GM23338 (cell line): ENCODE results near the gene ARHGEF2. TPM values are rescaled to one million over a fixed set of nuclear protein-coding genes. Genes with fewer than 3 reads are reported as not detected.

Experiments used
- ATAC-seq: fragments of 200-7000 bp; cut with Tn5 transposase; 3 replicates; pipeline ENCODE4 v1.9.1; 2020
- DNase-seq: peaks from one replicate; pipeline ENCODE4 v3.0.0-alpha.2; 2015; ENCODE audit warnings: low spot score
- H2AFZ ChIP-seq: fragments of 200-600 bp; sonication (generic); 2 replicates; pipeline ENCODE4 v1.8.0; 2016; ENCODE audit warnings: antibody characterized with exemption, mild to moderate bottlenecking, moderate library complexity
- H3F3A ChIP-seq: fragments of 200-600 bp; sonication (generic); replicated peaks from 2 replicates; pipeline ENCODE4 v1.8.0; 2017; ENCODE audit warnings: antibody characterized with exemption, mixed run types, low read depth
- H3K27ac ChIP-seq: fragments of 200-600 bp; sonication (generic); 2 replicates; pipeline ENCODE4 v1.6.1; 2016; ENCODE audit warnings: low read depth
- H3K27me3 ChIP-seq: fragments of 200-600 bp; sonication (generic); 2 replicates; pipeline ENCODE4 v1.8.0; 2016; ENCODE audit warnings: mild to moderate bottlenecking, mixed run types, moderate library complexity; ENCODE audit not compliant: insufficient read depth
- H3K36me3 ChIP-seq: fragments of 200-600 bp; sonication (generic); 2 replicates; pipeline ENCODE4 v1.8.0; 2016; ENCODE audit warnings: mild to moderate bottlenecking; ENCODE audit not compliant: insufficient read depth
- H3K4me1 ChIP-seq: fragments of 200-600 bp; sonication (generic); 2 replicates; pipeline ENCODE4 v1.8.0; 2016; ENCODE audit warnings: mild to moderate bottlenecking, moderate library complexity; ENCODE audit not compliant: insufficient read depth
- H3K4me2 ChIP-seq: fragments of 200-600 bp; sonication (generic); 2 replicates; pipeline ENCODE4 v1.7.1; 2017; ENCODE audit warnings: mixed run types
- H3K4me3 ChIP-seq: fragments of 200-600 bp; sonication (generic); 2 replicates; pipeline ENCODE4 v1.6.1; 2016; ENCODE audit warnings: mixed run types
- H3K79me2 ChIP-seq: fragments of 200-600 bp; sonication (generic); replicated peaks from 2 replicates; pipeline ENCODE4 v1.8.0; 2017; ENCODE audit warnings: mild to moderate bottlenecking; ENCODE audit not compliant: insufficient read depth
- H3K9me2 ChIP-seq: fragments of 200-600 bp; sonication (generic); 2 replicates; pipeline ENCODE4 v1.8.0; 2017; ENCODE audit not compliant: insufficient read depth
- H4K20me1 ChIP-seq: fragments of 200-600 bp; sonication (generic); replicated peaks from 2 replicates; pipeline ENCODE4 v1.8.0; 2017; ENCODE audit warnings: mild to moderate bottlenecking; ENCODE audit not compliant: insufficient read depth
- H3K27ac Mint-ChIP-seq: 2 replicates; pipeline ENCODE4 v1.8.0; 2020; ENCODE audit warnings: inconsistent platforms, mild to moderate bottlenecking, moderate library complexity, mixed read lengths
- H3K27me3 Mint-ChIP-seq: 3 replicates; pipeline ENCODE4 v1.8.0; 2022; ENCODE audit warnings: low read depth, mild to moderate bottlenecking, moderate library complexity, mixed read lengths, inconsistent platforms; ENCODE audit not compliant: insufficient read depth, poor library complexity
- H3K36me3 Mint-ChIP-seq: 3 replicates; pipeline ENCODE4 v1.8.0; 2021; ENCODE audit warnings: low read depth, mild to moderate bottlenecking, inconsistent platforms, moderate library complexity, mixed read lengths
- H3K4me1 Mint-ChIP-seq: 3 replicates; pipeline ENCODE4 v1.8.0; 2020; ENCODE audit warnings: mild to moderate bottlenecking, inconsistent platforms, mixed read lengths
- H3K4me3 Mint-ChIP-seq: 3 replicates; pipeline ENCODE4 v1.8.0; 2021; ENCODE audit warnings: moderate library complexity, mild to moderate bottlenecking, inconsistent platforms, mixed read lengths
- H3K9me3 Mint-ChIP-seq: 3 replicates; pipeline ENCODE4 v1.8.0; 2020; ENCODE audit warnings: moderate library complexity, mild to moderate bottlenecking, inconsistent platforms, mixed read lengths
- CREB1 ChIP-seq: fragments of 250-450 bp; sonication (Bioruptor Pico); IDR thresholded peaks from 2 replicates; pipeline ENCODE4 v1.5.0; 2020; ENCODE audit warnings: low read depth, mild to moderate bottlenecking, moderate library complexity
- EZH2 ChIP-seq: fragments of 200-600 bp; sonication (generic); IDR thresholded peaks from one replicate; pipeline ENCODE4 v1.8.0; 2017; ENCODE audit warnings: antibody characterized with exemption, mild to moderate bottlenecking, low read depth; ENCODE audit not compliant: unreplicated experiment
- EZH2phosphoT487 ChIP-seq: fragments of 200-600 bp; sonication (generic); IDR thresholded peaks from one replicate; pipeline ENCODE4 v1.8.1; 2018; ENCODE audit warnings: antibody characterized with exemption; ENCODE audit not compliant: unreplicated experiment
- JUNB ChIP-seq: IDR thresholded peaks from one replicate; pipeline ENCODE4 v1.6.1; 2016; ENCODE audit warnings: antibody characterized with exemption; ENCODE audit not compliant: unreplicated experiment
- NANOG ChIP-seq: IDR thresholded peaks from 2 replicates; pipeline ENCODE4 v1.6.1; 2016; ENCODE audit warnings: antibody characterized with exemption, borderline replicate concordance
- POLR2AphosphoS5 ChIP-seq: IDR thresholded peaks from 2 replicates; pipeline ENCODE4 v1.6.1; 2016; ENCODE audit warnings: antibody characterized with exemption, low read depth
- STAT1 ChIP-seq: IDR thresholded peaks from one replicate; pipeline ENCODE4 v1.6.1; 2016; ENCODE audit warnings: antibody characterized with exemption; ENCODE audit not compliant: unreplicated experiment
- ZNF114 ChIP-seq: fragments of 250-450 bp; sonication (Bioruptor Pico); IDR thresholded peaks from 2 replicates; pipeline ENCODE4 v1.5.0; 2020; ENCODE audit warnings: mild to moderate bottlenecking, moderate library complexity
- ZNF331 ChIP-seq: fragments of 250-450 bp; sonication (Bioruptor Pico); IDR thresholded peaks from 2 replicates; pipeline ENCODE4 v1.5.0; 2020; ENCODE audit warnings: low read depth, mild to moderate bottlenecking, moderate library complexity
- polyA plus RNA-seq: library from polyadenylated mRNA; unstranded; fragments of >200 nt; fragmentation: Nextera tagmentation; extraction: Ambion mirVana; gene quantifications from 2 replicates; pipeline ENCODE4 v1.2.1, GENCODE V29; 2016
- total RNA-seq: library from RNA; depleted of rRNA; stranded (reverse); fragments of >200 nt; shearing (Covaris generic); gene quantifications from 2 replicates; pipeline ENCODE4 v1.2.3, GENCODE V29; 2014
- TF ChIP-seq, protein P1 (sequence below): IDR thresholded peaks from one replicate; pipeline ENCODE4 v1.6.1; 2018; ENCODE audit warnings: antibody characterized with exemption; ENCODE audit not compliant: unreplicated experiment
- TF ChIP-seq, protein P2 (sequence below): fragments of 250-450 bp; sonication (Bioruptor Pico); IDR thresholded peaks from 2 replicates; pipeline ENCODE4 v1.5.0; 2020; ENCODE audit warnings: mild to moderate bottlenecking, moderate library complexity
- TF ChIP-seq, protein P3 (sequence below): IDR thresholded peaks from 2 replicates; pipeline ENCODE4 v1.6.1; 2016; ENCODE audit warnings: antibody characterized with exemption
- TF ChIP-seq, protein P4 (sequence below), 2 experiments: fragments of 200-600 bp in 1 of 2; sonication (generic) in 1 of 2; conservative IDR thresholded peaks; 2 replicates each; pipeline versions ENCODE4 v1.5.1 to v1.6.1; 2016 to 2017; ENCODE audit warnings: antibody characterized with exemption in 2 of 2, low read depth in 2 of 2, mild to moderate bottlenecking in 2 of 2, moderate library complexity in 1 of 2

The ARHGEF2 gene
- total and polyA plus RNA-seq, 2 experiments from 2014 or later, result 23.0 to 87.6 TPM

DNA sequence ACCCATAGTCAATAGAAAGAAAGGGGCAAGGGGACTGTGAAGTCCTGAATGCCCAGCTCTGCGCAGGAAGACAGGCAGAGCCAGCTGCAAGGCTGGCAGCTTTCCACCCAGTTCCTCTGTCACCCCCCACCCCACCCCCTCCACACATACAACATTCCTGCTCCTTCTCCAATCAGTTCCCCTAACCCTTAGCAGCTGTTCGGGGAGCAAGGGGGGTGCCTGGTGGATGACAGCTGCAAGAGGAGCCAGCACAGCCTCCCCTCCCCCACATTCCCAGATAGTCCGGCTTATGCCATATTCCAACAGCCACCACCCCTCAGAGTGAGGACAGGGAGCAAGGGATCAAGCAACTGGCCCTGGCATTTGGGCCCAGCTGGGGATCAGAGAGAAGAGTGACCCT, 9.7 kb downstream of the ARHGEF2 start (continued):
- TF ChIP-seq JUNB, result no peak
- TF ChIP-seq ZNF114, result no peak
- no peak for TF ChIP-seq STAT1
- no peak for TF ChIP-seq CREB1 (CRISPR knock-in tag)

DNA sequence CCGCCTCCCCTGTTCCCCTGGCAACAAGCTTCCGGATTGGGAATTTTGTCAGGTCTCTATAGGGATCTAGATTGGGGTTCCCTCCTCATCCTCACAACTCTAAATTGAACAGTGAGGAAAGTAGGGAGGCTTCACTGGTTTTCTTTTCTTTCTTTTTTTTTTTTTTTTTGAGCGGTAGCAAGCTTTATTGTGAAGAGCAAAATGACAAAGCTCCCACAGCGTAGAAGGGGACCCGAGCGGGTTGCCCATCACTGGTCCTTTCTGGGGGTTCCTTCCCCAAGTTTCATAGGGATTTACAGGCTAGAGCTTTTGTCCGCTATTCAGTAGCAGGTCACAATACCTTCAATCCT, 10.3 kb downstream of the ARHGEF2 start:
- Histone ChIP-seq H3F3A (0 out of 2 replicates have a peak, but pooled peaks cover 7% of the 10 kb centered on the region), H3K4me3 (peak overlapping the region; percentile 41), H4K20me1 (peaks cover 39% of the 10 kb centered on the region), H3K27ac (peak overlapping the region; percentile 78), H3K4me1 (peaks cover 47% of the 10 kb centered on the region), H2AFZ (no peak overlapping the region), H3K36me3 (peaks cover 11% of the 10 kb centered on the region), H3K27me3 (no peaks in the 10 kb centered on the region), H3K4me2 (peak overlapping the region; percentile 75), H3K79me2 (peaks cover 53% of the 10 kb centered on the region), H3K9me2 (no peaks in the 10 kb centered on the region)
- ATAC-seq (no peak), DNase-seq (peak; percentile 47)
- peaks cover 61% of the 10 kb centered on the region for H3K36me3 Mint-ChIP-seq
- H3K9me3 Mint-ChIP-seq, result no peaks in the 10 kb centered on the region
- H3K27me3 Mint-ChIP-seq, result peaks cover 11% of the 10 kb centered on the region
- peaks cover 65% of the 10 kb centered on the region for H3K4me1 Mint-ChIP-seq
- no peak for TF ChIP-seq ZNF331 (CRISPR knock-in tag)
- TF ChIP-seq, protein P1, sequence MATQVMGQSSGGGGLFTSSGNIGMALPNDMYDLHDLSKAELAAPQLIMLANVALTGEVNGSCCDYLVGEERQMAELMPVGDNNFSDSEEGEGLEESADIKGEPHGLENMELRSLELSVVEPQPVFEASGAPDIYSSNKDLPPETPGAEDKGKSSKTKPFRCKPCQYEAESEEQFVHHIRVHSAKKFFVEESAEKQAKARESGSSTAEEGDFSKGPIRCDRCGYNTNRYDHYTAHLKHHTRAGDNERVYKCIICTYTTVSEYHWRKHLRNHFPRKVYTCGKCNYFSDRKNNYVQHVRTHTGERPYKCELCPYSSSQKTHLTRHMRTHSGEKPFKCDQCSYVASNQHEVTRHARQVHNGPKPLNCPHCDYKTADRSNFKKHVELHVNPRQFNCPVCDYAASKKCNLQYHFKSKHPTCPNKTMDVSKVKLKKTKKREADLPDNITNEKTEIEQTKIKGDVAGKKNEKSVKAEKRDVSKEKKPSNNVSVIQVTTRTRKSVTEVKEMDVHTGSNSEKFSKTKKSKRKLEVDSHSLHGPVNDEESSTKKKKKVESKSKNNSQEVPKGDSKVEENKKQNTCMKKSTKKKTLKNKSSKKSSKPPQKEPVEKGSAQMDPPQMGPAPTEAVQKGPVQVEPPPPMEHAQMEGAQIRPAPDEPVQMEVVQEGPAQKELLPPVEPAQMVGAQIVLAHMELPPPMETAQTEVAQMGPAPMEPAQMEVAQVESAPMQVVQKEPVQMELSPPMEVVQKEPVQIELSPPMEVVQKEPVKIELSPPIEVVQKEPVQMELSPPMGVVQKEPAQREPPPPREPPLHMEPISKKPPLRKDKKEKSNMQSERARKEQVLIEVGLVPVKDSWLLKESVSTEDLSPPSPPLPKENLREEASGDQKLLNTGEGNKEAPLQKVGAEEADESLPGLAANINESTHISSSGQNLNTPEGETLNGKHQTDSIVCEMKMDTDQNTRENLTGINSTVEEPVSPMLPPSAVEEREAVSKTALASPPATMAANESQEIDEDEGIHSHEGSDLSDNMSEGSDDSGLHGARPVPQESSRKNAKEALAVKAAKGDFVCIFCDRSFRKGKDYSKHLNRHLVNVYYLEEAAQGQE, result no peak
- no peak for TF ChIP-seq POLR2AphosphoS5
- no peak for TF ChIP-seq CREB1 (CRISPR knock-in tag)
- TF ChIP-seq, protein P2, sequence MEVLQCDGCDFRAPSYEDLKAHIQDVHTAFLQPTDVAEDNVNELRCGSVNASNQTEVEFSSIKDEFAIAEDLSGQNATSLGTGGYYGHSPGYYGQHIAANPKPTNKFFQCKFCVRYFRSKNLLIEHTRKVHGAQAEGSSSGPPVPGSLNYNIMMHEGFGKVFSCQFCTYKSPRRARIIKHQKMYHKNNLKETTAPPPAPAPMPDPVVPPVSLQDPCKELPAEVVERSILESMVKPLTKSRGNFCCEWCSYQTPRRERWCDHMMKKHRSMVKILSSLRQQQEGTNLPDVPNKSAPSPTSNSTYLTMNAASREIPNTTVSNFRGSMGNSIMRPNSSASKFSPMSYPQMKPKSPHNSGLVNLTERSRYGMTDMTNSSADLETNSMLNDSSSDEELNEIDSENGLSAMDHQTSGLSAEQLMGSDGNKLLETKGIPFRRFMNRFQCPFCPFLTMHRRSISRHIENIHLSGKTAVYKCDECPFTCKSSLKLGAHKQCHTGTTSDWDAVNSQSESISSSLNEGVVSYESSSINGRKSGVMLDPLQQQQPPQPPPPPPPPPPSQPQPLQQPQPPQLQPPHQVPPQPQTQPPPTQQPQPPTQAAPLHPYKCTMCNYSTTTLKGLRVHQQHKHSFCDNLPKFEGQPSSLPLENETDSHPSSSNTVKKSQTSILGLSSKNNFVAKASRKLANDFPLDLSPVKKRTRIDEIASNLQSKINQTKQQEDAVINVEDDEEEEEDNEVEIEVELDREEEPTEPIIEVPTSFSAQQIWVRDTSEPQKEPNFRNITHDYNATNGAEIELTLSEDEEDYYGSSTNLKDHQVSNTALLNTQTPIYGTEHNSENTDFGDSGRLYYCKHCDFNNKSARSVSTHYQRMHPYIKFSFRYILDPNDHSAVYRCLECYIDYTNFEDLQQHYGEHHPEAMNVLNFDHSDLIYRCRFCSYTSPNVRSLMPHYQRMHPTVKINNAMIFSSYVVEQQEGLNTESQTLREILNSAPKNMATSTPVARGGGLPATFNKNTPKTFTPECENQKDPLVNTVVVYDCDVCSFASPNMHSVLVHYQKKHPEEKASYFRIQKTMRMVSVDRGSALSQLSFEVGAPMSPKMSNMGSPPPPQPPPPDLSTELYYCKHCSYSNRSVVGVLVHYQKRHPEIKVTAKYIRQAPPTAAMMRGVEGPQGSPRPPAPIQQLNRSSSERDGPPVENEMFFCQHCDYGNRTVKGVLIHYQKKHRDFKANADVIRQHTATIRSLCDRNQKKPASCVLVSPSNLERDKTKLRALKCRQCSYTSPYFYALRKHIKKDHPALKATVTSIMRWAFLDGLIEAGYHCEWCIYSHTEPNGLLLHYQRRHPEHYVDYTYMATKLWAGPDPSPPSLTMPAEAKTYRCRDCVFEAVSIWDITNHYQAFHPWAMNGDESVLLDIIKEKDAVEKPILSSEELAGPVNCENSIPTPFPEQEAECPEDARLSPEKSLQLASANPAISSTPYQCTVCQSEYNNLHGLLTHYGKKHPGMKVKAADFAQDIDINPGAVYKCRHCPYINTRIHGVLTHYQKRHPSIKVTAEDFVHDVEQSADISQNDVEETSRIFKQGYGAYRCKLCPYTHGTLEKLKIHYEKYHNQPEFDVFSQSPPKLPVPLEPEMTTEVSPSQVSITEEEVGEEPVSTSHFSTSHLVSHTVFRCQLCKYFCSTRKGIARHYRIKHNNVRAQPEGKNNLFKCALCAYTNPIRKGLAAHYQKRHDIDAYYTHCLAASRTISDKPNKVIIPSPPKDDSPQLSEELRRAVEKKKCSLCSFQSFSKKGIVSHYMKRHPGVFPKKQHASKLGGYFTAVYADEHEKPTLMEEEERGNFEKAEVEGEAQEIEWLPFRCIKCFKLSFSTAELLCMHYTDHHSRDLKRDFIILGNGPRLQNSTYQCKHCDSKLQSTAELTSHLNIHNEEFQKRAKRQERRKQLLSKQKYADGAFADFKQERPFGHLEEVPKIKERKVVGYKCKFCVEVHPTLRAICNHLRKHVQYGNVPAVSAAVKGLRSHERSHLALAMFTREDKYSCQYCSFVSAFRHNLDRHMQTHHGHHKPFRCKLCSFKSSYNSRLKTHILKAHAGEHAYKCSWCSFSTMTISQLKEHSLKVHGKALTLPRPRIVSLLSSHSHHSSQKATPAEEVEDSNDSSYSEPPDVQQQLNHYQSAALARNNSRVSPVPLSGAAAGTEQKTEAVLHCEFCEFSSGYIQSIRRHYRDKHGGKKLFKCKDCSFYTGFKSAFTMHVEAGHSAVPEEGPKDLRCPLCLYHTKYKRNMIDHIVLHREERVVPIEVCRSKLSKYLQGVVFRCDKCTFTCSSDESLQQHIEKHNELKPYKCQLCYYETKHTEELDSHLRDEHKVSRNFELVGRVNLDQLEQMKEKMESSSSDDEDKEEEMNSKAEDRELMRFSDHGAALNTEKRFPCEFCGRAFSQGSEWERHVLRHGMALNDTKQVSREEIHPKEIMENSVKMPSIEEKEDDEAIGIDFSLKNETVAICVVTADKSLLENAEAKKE (CRISPR knock-in tag), result no peak
- no peak for TF ChIP-seq NANOG
- no peak for TF ChIP-seq JUNB
- TF ChIP-seq EZH2, result no peak
- TF ChIP-seq, protein P3, sequence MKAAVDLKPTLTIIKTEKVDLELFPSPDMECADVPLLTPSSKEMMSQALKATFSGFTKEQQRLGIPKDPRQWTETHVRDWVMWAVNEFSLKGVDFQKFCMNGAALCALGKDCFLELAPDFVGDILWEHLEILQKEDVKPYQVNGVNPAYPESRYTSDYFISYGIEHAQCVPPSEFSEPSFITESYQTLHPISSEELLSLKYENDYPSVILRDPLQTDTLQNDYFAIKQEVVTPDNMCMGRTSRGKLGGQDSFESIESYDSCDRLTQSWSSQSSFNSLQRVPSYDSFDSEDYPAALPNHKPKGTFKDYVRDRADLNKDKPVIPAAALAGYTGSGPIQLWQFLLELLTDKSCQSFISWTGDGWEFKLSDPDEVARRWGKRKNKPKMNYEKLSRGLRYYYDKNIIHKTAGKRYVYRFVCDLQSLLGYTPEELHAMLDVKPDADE, result no peak
- no peak for TF ChIP-seq EZH2phosphoT487
- TF ChIP-seq STAT1, result no peak
- TF ChIP-seq, protein P4, sequence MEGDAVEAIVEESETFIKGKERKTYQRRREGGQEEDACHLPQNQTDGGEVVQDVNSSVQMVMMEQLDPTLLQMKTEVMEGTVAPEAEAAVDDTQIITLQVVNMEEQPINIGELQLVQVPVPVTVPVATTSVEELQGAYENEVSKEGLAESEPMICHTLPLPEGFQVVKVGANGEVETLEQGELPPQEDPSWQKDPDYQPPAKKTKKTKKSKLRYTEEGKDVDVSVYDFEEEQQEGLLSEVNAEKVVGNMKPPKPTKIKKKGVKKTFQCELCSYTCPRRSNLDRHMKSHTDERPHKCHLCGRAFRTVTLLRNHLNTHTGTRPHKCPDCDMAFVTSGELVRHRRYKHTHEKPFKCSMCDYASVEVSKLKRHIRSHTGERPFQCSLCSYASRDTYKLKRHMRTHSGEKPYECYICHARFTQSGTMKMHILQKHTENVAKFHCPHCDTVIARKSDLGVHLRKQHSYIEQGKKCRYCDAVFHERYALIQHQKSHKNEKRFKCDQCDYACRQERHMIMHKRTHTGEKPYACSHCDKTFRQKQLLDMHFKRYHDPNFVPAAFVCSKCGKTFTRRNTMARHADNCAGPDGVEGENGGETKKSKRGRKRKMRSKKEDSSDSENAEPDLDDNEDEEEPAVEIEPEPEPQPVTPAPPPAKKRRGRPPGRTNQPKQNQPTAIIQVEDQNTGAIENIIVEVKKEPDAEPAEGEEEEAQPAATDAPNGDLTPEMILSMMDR (conservative IDR thresholded peaks at IDR 0.05; ENCODE audit: low read depth in 2 of 2), result no peak
- TF ChIP-seq ZNF114, result no peak
- peak overlapping the region; percentile 78 for H3K27ac Mint-ChIP-seq
- peak overlapping the region; percentile 30 for H3K4me3 Mint-ChIP-seq
